OCI-LY7 (cell line): Measurements from ENCODE around the gene S100A6. TPM values are rescaled to one million over a fixed set of nuclear protein-coding genes. Genes with fewer than 3 reads are reported as not detected.

Source experiments
- BruUV-seq: library from RNA; stranded (reverse); fragments of 400-500 nt; replicated peaks from 2 replicates; lab custom pipeline; 2021; lab: Mats Ljungman, UMichigan
- CTCF ChIA-PET: fragments of 300-600 bp; sonication (Branson Sonifier 250); formaldehyde crosslinking; loops from one replicate; lab custom pipeline; 2022; ENCODE audit warnings: antibody characterized with exemption; ENCODE audit not compliant: unreplicated experiment; lab: Charles Lee
- POLR2A ChIA-PET: fragments of 300-600 bp; sonication (Branson Sonifier 250); formaldehyde crosslinking; loops from one replicate; lab custom pipeline; 2022; ENCODE audit warnings: antibody characterized with exemption; lab: Charles Lee
- DNase-seq: peaks from one replicate; pipeline ENCODE4 v3.0.0-alpha.2; 2015; ENCODE audit warnings: low spot score
- H2AFZ ChIP-seq: fragments of 200-600 bp; sonication (generic), shearing (Covaris generic); 2 replicates; pipeline ENCODE4 v1.6.1; 2014; ENCODE audit warnings: mild to moderate bottlenecking, antibody characterized with exemption, low read length, moderate library complexity
- H3K27ac ChIP-seq: fragments of 200-600 bp; sonication (generic); 2 replicates; pipeline ENCODE4 v1.5.1; 2014; ENCODE audit warnings: mixed run types, low read depth, mild to moderate bottlenecking, moderate library complexity, low read length, inconsistent platforms; ENCODE audit not compliant: poor library complexity, severe bottlenecking
- H3K36me3 ChIP-seq: fragments of 200-600 bp; sonication (generic); 2 replicates; pipeline ENCODE4 v1.6.1; 2014; ENCODE audit warnings: mild to moderate bottlenecking, antibody characterized with exemption, low read length, moderate library complexity, mixed read lengths; ENCODE audit not compliant: insufficient read depth
- H3K4me1 ChIP-seq: fragments of 200-600 bp; sonication (generic); 2 replicates; pipeline ENCODE4 v1.5.1; 2014; ENCODE audit warnings: mild to moderate bottlenecking, low read length; ENCODE audit not compliant: insufficient read depth, poor library complexity, severe bottlenecking
- H3K4me2 ChIP-seq: fragments of 200-600 bp; sonication (generic); 2 replicates; pipeline ENCODE4 v1.6.1; 2014; ENCODE audit warnings: mild to moderate bottlenecking, low read length
- H3K4me3 ChIP-seq: fragments of 200-600 bp; sonication (generic); 2 replicates; pipeline ENCODE4 v1.5.1; 2014; ENCODE audit warnings: mild to moderate bottlenecking, low read depth, low read length; ENCODE audit not compliant: poor library complexity, severe bottlenecking
- H3K79me2 ChIP-seq: fragments of 200-600 bp; sonication (generic); 2 replicates; pipeline ENCODE4 v1.6.1; 2016; ENCODE audit warnings: low read depth, mild to moderate bottlenecking, low read length, moderate library complexity, mixed read lengths; ENCODE audit not compliant: insufficient read depth
- H3K9me2 ChIP-seq: fragments of 200-600 bp; sonication (generic); 2 replicates; pipeline ENCODE4 v1.6.1; 2016; ENCODE audit warnings: mild to moderate bottlenecking, low read length, mixed read lengths; ENCODE audit not compliant: insufficient read depth
- H3K9me3 ChIP-seq: fragments of 200-600 bp; sonication (generic); 2 replicates; pipeline ENCODE4 v1.6.1; 2014; ENCODE audit warnings: mild to moderate bottlenecking, mixed run types, low read length, mixed read lengths
- H4K20me1 ChIP-seq: fragments of 200-600 bp; sonication (generic); 2 replicates; pipeline ENCODE4 v1.6.1; 2014; ENCODE audit warnings: mild to moderate bottlenecking, antibody characterized with exemption, low read length, moderate library complexity, mixed read lengths; ENCODE audit not compliant: insufficient read depth
- CTCF ChIP-seq: fragments of 200-600 bp; sonication (generic); conservative IDR thresholded peaks from 2 replicates; pipeline ENCODE4 v1.5.1; 2014; ENCODE audit warnings: mild to moderate bottlenecking, antibody characterized with exemption, low read length, moderate library complexity, mixed read lengths
- EZH2phosphoT487 ChIP-seq: fragments of 200-600 bp; sonication (generic); IDR thresholded peaks from 2 replicates; pipeline ENCODE4 v1.6.1; 2018; ENCODE audit warnings: low read depth, borderline replicate concordance, mild to moderate bottlenecking, mixed run types, antibody characterized with exemption, low read length, moderate library complexity, mixed read lengths
- intact Hi-C: fragments of 100-400 bp; cut with micrococcal nuclease; formaldehyde crosslinking; loops from one replicate; pipeline ENCODE4 v1.10.0; 2022; ENCODE audit not compliant: unreplicated experiment
- total RNA-seq, 2 experiments: library from RNA; depleted of rRNA in 1 of 2; stranded (reverse); fragments of >200 nt in 1 of 2; shearing (Covaris generic) in 1 of 2; gene quantifications; 2 replicates each; pipeline ENCODE4 v1.2.3, GENCODE V29; 2014 to 2022

The S100A6 gene
- total RNA-seq, 2 experiments from 2014 or later: not detected

- no TSS peak for BruUV-seq
Measured at GRCh38 chr1:153490272-153491051, 45.3 kb downstream of the S100A6 start.

GRCh38 chr1:153488731-153489130 lies 47.1 kb downstream of the S100A6 start:
- Histone ChIP-seq H3K4me1 (no peaks in the 10 kb centered on the region), H2AFZ (no peak overlapping the region), H3K4me3 (no peak overlapping the region), H3K27ac (no peak overlapping the region), H3K4me2 (no peak overlapping the region), H3K36me3 (no peaks in the 10 kb centered on the region), H4K20me1 (no peaks in the 10 kb centered on the region), H3K9me3 (no peaks in the 10 kb centered on the region), H3K79me2 (no peaks in the 10 kb centered on the region), H3K9me2 (no peaks in the 10 kb centered on the region)
- intact Hi-C loops: no loop called here
- no peak for DNase-seq
- no peak for TF ChIP-seq CTCF
- no peak for TF ChIP-seq EZH2phosphoT487
- CTCF ChIA-PET: no interaction called here
- no TSS peak for BruUV-seq
- POLR2A ChIA-PET: no interaction called here

More at GRCh38 chr1:153490272-153491051, 45.3 kb downstream of the S100A6 start:
- intact Hi-C loops: no loop called here
- no peak overlapping the region for H2AFZ ChIP-seq
- H3K4me2 ChIP-seq: no peak overlapping the region
- no peaks in the 10 kb centered on the region for H3K9me2 ChIP-seq
- no peaks in the 10 kb centered on the region for H4K20me1 ChIP-seq
- no peaks in the 10 kb centered on the region for H3K79me2 ChIP-seq
- no peak for TF ChIP-seq EZH2phosphoT487
- TF ChIP-seq CTCF: no peak
- POLR2A ChIA-PET: no interaction called here
- no peak for DNase-seq
- H3K4me3 ChIP-seq: no peak overlapping the region
- H3K9me3 ChIP-seq: no peaks in the 10 kb centered on the region
- H3K36me3 ChIP-seq: no peaks in the 10 kb centered on the region
- CTCF ChIA-PET: no interaction called here
- H3K4me1 ChIP-seq: no peaks in the 10 kb centered on the region
- no peak overlapping the region for H3K27ac ChIP-seq

GRCh38 chr1:153487707-153488106 lies 48.1 kb downstream of the S100A6 start:
- Histone ChIP-seq H3K4me2 (no peak overlapping the region), H3K9me3 (no peaks in the 10 kb centered on the region), H4K20me1 (no peaks in the 10 kb centered on the region), H3K4me3 (no peak overlapping the region), H3K79me2 (no peaks in the 10 kb centered on the region), H3K27ac (no peak overlapping the region), H3K4me1 (no peaks in the 10 kb centered on the region), H3K36me3 (no peaks in the 10 kb centered on the region), H2AFZ (no peak overlapping the region), H3K9me2 (no peaks in the 10 kb centered on the region)
- ChIA-PET CTCF (no interaction called here), POLR2A (interaction anchor here (0.7 kb wide), 1 partner anchor 37 kb away, joined by 4 read pairs; no protein-coding TSS in a partner anchor)
- intact Hi-C loops: no loop called here
- no TSS peak for BruUV-seq
- TF ChIP-seq CTCF (no peak), EZH2phosphoT487 (no peak)
- no peak for DNase-seq
